ENCODE data around the gene ATP6V1C2. TPM values are rescaled to one million over a fixed set of nuclear protein-coding genes. Genes with fewer than 3 reads are reported as not detected.

The ATP6V1C2 gene
- total and polyA plus RNA-seq, 2 experiments from 2014 or later: 0.14 to 2.1 TPM

DNA sequence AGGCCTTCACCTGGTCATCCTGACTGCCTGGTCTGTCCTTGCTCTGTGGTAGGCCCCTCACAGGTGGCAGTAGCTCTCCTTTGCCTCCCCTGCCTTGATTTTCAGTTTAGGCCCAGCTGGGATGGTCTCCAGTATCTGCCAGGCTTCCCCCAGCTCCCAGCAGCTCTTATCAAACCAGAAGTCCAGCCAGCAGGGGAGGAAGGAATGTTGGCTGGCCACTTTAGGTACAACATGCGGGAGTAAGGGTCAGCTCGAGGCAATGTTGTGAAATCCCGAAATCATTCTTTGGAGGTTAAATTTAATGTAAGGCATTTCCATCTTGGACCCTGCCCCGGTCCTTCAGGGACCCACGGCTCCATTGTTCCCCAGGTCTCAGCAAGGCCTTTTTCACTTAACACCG is 16.8 kb downstream of the ATP6V1C2 start (continued):
- TF ChIP-seq EZH2 (IDR thresholded peaks at IDR 0.05; ENCODE audit: low read depth, unreplicated experiment) (no peak), NANOG (IDR thresholded peaks at IDR 0.05; ENCODE audit: borderline replicate concordance) (no peak), ZNF114 (CRISPR knock-in tag; IDR thresholded peaks at IDR 0.05) (no peak), CREB1 (CRISPR knock-in tag; IDR thresholded peaks at IDR 0.05; ENCODE audit: low read depth) (no peak), STAT1 (IDR thresholded peaks at IDR 0.05; ENCODE audit: unreplicated experiment) (no peak)
- TF ChIP-seq, protein P1, sequence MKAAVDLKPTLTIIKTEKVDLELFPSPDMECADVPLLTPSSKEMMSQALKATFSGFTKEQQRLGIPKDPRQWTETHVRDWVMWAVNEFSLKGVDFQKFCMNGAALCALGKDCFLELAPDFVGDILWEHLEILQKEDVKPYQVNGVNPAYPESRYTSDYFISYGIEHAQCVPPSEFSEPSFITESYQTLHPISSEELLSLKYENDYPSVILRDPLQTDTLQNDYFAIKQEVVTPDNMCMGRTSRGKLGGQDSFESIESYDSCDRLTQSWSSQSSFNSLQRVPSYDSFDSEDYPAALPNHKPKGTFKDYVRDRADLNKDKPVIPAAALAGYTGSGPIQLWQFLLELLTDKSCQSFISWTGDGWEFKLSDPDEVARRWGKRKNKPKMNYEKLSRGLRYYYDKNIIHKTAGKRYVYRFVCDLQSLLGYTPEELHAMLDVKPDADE (IDR thresholded peaks at IDR 0.05): no peak
- TF ChIP-seq, protein P2, sequence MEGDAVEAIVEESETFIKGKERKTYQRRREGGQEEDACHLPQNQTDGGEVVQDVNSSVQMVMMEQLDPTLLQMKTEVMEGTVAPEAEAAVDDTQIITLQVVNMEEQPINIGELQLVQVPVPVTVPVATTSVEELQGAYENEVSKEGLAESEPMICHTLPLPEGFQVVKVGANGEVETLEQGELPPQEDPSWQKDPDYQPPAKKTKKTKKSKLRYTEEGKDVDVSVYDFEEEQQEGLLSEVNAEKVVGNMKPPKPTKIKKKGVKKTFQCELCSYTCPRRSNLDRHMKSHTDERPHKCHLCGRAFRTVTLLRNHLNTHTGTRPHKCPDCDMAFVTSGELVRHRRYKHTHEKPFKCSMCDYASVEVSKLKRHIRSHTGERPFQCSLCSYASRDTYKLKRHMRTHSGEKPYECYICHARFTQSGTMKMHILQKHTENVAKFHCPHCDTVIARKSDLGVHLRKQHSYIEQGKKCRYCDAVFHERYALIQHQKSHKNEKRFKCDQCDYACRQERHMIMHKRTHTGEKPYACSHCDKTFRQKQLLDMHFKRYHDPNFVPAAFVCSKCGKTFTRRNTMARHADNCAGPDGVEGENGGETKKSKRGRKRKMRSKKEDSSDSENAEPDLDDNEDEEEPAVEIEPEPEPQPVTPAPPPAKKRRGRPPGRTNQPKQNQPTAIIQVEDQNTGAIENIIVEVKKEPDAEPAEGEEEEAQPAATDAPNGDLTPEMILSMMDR (conservative IDR thresholded peaks at IDR 0.05; ENCODE audit: low read depth in 2 of 2): no peak

- no peak for DNase-seq (ENCODE audit: low spot score)
- Mint-ChIP-seq H3K9me3 (no peaks in the 10 kb centered on the region), H3K27me3 (ENCODE audit: insufficient read depth, low read depth, poor library complexity) (peaks cover 2% of the 10 kb centered on the region), H3K27ac (no peak overlapping the region), H3K4me3 (no peak overlapping the region), H3K36me3 (ENCODE audit: low read depth) (no peaks in the 10 kb centered on the region), H3K4me1 (no peaks in the 10 kb centered on the region)
- H3K36me3 ChIP-seq (ENCODE audit: insufficient read depth): no peaks in the 10 kb centered on the region
- no peaks in the 10 kb centered on the region for H4K20me1 ChIP-seq (replicated peaks; ENCODE audit: insufficient read depth)
- no peak for ATAC-seq
- H3K27ac ChIP-seq (ENCODE audit: low read depth): no peak overlapping the region
- no peak overlapping the region for H3K4me3 ChIP-seq
- H3K27me3 ChIP-seq (ENCODE audit: insufficient read depth): no peaks in the 10 kb centered on the region
- no peaks in the 10 kb centered on the region for H3K4me1 ChIP-seq (ENCODE audit: insufficient read depth)
- H3K4me2 ChIP-seq: no peak overlapping the region
- no peaks in the 10 kb centered on the region for H3K79me2 ChIP-seq (replicated peaks; ENCODE audit: insufficient read depth)
- no peaks in the 10 kb centered on the region for H3F3A ChIP-seq (replicated peaks; ENCODE audit: low read depth)
- no peak overlapping the region for H2AFZ ChIP-seq
- H3K9me2 ChIP-seq (ENCODE audit: insufficient read depth): no peaks in the 10 kb centered on the region
- TF ChIP-seq STAT1 (IDR thresholded peaks at IDR 0.05; ENCODE audit: unreplicated experiment) (no peak), ZNF331 (CRISPR knock-in tag; IDR thresholded peaks at IDR 0.05; ENCODE audit: low read depth) (no peak), CREB1 (CRISPR knock-in tag; IDR thresholded peaks at IDR 0.05; ENCODE audit: low read depth) (no peak), EZH2phosphoT487 (IDR thresholded peaks at IDR 0.05; ENCODE audit: unreplicated experiment) (no peak), ZNF114 (CRISPR knock-in tag; IDR thresholded peaks at IDR 0.05) (no peak), EZH2 (IDR thresholded peaks at IDR 0.05; ENCODE audit: low read depth, unreplicated experiment) (no peak), POLR2AphosphoS5 (IDR thresholded peaks at IDR 0.05; ENCODE audit: low read depth) (no peak)
- TF ChIP-seq, protein P1 (IDR thresholded peaks at IDR 0.05): no peak
- TF ChIP-seq, protein P2 (conservative IDR thresholded peaks at IDR 0.05; ENCODE audit: low read depth in 2 of 2): no peak
- TF ChIP-seq, protein P3, sequence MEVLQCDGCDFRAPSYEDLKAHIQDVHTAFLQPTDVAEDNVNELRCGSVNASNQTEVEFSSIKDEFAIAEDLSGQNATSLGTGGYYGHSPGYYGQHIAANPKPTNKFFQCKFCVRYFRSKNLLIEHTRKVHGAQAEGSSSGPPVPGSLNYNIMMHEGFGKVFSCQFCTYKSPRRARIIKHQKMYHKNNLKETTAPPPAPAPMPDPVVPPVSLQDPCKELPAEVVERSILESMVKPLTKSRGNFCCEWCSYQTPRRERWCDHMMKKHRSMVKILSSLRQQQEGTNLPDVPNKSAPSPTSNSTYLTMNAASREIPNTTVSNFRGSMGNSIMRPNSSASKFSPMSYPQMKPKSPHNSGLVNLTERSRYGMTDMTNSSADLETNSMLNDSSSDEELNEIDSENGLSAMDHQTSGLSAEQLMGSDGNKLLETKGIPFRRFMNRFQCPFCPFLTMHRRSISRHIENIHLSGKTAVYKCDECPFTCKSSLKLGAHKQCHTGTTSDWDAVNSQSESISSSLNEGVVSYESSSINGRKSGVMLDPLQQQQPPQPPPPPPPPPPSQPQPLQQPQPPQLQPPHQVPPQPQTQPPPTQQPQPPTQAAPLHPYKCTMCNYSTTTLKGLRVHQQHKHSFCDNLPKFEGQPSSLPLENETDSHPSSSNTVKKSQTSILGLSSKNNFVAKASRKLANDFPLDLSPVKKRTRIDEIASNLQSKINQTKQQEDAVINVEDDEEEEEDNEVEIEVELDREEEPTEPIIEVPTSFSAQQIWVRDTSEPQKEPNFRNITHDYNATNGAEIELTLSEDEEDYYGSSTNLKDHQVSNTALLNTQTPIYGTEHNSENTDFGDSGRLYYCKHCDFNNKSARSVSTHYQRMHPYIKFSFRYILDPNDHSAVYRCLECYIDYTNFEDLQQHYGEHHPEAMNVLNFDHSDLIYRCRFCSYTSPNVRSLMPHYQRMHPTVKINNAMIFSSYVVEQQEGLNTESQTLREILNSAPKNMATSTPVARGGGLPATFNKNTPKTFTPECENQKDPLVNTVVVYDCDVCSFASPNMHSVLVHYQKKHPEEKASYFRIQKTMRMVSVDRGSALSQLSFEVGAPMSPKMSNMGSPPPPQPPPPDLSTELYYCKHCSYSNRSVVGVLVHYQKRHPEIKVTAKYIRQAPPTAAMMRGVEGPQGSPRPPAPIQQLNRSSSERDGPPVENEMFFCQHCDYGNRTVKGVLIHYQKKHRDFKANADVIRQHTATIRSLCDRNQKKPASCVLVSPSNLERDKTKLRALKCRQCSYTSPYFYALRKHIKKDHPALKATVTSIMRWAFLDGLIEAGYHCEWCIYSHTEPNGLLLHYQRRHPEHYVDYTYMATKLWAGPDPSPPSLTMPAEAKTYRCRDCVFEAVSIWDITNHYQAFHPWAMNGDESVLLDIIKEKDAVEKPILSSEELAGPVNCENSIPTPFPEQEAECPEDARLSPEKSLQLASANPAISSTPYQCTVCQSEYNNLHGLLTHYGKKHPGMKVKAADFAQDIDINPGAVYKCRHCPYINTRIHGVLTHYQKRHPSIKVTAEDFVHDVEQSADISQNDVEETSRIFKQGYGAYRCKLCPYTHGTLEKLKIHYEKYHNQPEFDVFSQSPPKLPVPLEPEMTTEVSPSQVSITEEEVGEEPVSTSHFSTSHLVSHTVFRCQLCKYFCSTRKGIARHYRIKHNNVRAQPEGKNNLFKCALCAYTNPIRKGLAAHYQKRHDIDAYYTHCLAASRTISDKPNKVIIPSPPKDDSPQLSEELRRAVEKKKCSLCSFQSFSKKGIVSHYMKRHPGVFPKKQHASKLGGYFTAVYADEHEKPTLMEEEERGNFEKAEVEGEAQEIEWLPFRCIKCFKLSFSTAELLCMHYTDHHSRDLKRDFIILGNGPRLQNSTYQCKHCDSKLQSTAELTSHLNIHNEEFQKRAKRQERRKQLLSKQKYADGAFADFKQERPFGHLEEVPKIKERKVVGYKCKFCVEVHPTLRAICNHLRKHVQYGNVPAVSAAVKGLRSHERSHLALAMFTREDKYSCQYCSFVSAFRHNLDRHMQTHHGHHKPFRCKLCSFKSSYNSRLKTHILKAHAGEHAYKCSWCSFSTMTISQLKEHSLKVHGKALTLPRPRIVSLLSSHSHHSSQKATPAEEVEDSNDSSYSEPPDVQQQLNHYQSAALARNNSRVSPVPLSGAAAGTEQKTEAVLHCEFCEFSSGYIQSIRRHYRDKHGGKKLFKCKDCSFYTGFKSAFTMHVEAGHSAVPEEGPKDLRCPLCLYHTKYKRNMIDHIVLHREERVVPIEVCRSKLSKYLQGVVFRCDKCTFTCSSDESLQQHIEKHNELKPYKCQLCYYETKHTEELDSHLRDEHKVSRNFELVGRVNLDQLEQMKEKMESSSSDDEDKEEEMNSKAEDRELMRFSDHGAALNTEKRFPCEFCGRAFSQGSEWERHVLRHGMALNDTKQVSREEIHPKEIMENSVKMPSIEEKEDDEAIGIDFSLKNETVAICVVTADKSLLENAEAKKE (CRISPR knock-in tag; IDR thresholded peaks at IDR 0.05): no peak
Observed at GRCh38 chr2:10740226-10740625, 18.8 kb downstream of the ATP6V1C2 start.
